ENCODE data around the gene DPYD. TPM values are rescaled to one million over a fixed set of nuclear protein-coding genes. Genes with fewer than 3 reads are reported as not detected.

DPYD gene
- total RNA-seq, 4 donors from 2014 or later: 30.9 to 66.6 (median 48.2) TPM

- Histone ChIP-seq H3K27ac (no peak overlapping the region), H3K27me3 (no peaks in the 10 kb centered on the region), H3K9me3 (no peaks in the 10 kb centered on the region), H3K4me3 (no peak overlapping the region), H3K36me3 (no peaks in the 10 kb centered on the region), H3K4me1 (no peaks in the 10 kb centered on the region)
- intact Hi-C loops (cut with DNase I; ENCODE audit: low total_unique reads): no loop called here
- TF ChIP-seq POLR2A (IDR thresholded peaks at IDR 0.05): no peak
- no peak for DNase-seq
Observed at GRCh38 chr1:97364086-97364485, 556.7 kb downstream of the DPYD start.

GRCh38 chr1:97356309-97356708 is 564.5 kb downstream of the DPYD start:
- no peaks in the 10 kb centered on the region for H3K36me3 ChIP-seq
- no peak for DNase-seq
- TF ChIP-seq POLR2A (IDR thresholded peaks at IDR 0.05) (no peak), CTCF (IDR thresholded peaks at IDR 0.05) (no peak)

GRCh38 chr1:97352936-97353382 is 567.9 kb downstream of the DPYD start:
- intact Hi-C loops (cut with DNase I; ENCODE audit: low total_unique reads): no loop called here
- TF ChIP-seq CTCF (IDR thresholded peaks at IDR 0.05): no peak
- no peak for TF ChIP-seq POLR2A (IDR thresholded peaks at IDR 0.05)
- H3K27me3 ChIP-seq: no peaks in the 10 kb centered on the region
- H3K36me3 ChIP-seq: no peaks in the 10 kb centered on the region
- no peaks in the 10 kb centered on the region for H3K9me3 ChIP-seq
- no peak overlapping the region for H3K4me3 ChIP-seq
- no peaks in the 10 kb centered on the region for H3K4me1 ChIP-seq
- no peak for DNase-seq
- H3K27ac ChIP-seq: no peak overlapping the region

More at GRCh38 chr1:97356309-97356708, 564.5 kb downstream of the DPYD start:
- H3K4me3 ChIP-seq: no peak overlapping the region
- no peaks in the 10 kb centered on the region for H3K4me1 ChIP-seq
- no peaks in the 10 kb centered on the region for H3K27me3 ChIP-seq
- H3K9me3 ChIP-seq: no peaks in the 10 kb centered on the region
- H3K27ac ChIP-seq: no peak overlapping the region
- intact Hi-C loops (cut with DNase I; ENCODE audit: low total_unique reads): no loop called here

- Histone ChIP-seq H3K4me3 (no peak overlapping the region), H3K9me3 (no peaks in the 10 kb centered on the region), H3K4me1 (no peaks in the 10 kb centered on the region), H3K36me3 (no peaks in the 10 kb centered on the region), H3K27ac (no peak overlapping the region), H3K27me3 (no peaks in the 10 kb centered on the region)
- no peak for DNase-seq
- TF ChIP-seq CTCF (IDR thresholded peaks at IDR 0.05) (no peak), POLR2A (IDR thresholded peaks at IDR 0.05) (no peak)
- intact Hi-C loops (cut with DNase I; ENCODE audit: low total_unique reads): no loop called here
Observed at GRCh38 chr1:97351846-97352245, 569.0 kb downstream of the DPYD start.

GRCh38 chr1:97350662-97351061 is 570.2 kb downstream of the DPYD start:
- intact Hi-C loops (cut with DNase I; ENCODE audit: low total_unique reads): no loop called here
- no peaks in the 10 kb centered on the region for H3K9me3 ChIP-seq

More at GRCh38 chr1:97350662-97351061, 570.2 kb downstream of the DPYD start:
- DNase-seq: no peak
- Histone ChIP-seq H3K27ac (no peak overlapping the region), H3K4me1 (no peaks in the 10 kb centered on the region), H3K27me3 (no peaks in the 10 kb centered on the region), H3K36me3 (no peaks in the 10 kb centered on the region), H3K4me3 (no peak overlapping the region)
- TF ChIP-seq POLR2A (IDR thresholded peaks at IDR 0.05): no peak
- no peak for TF ChIP-seq CTCF (IDR thresholded peaks at IDR 0.05)

Data from uterus (tissue), 4 donors.